ENCODE measurements around the gene MALAT1. TPM values are rescaled to one million over a fixed set of nuclear protein-coding genes. Genes with fewer than 3 reads are reported as not detected.

MALAT1 gene
- total RNA-seq, 6 donors from 2014 or later = 9,697 to 52,390 (median 19,698) TPM

- Histone ChIP-seq H3K36me3 (peaks cover 0 to 52% (median 38%) of the 10 kb centered on the region in 4 donors), H3K27me3 (no peaks in the 10 kb centered on the region), H3K27ac (peak overlapping the region; percentile 82 to 94 (median 90)), H3K4me1 (peaks cover 18 to 31% (median 23%) of the 10 kb centered on the region in 4 donors), H3K4me3 (peak overlapping the region in 3 of 4 donors; percentile 48 to 68 (median 66)), H3K9me3 (no peaks in the 10 kb centered on the region)
- TF ChIP-seq CTCF (IDR thresholded peaks at IDR 0.05) (no peak), POLR2AphosphoS5 (IDR thresholded peaks at IDR 0.05) (no peak), POLR2A (IDR thresholded peaks at IDR 0.05) (no peak), EP300 (IDR thresholded peaks at IDR 0.05) (no peak)
- DNase-seq (peak in 1 of 2 donors; percentile 87), ATAC-seq (ENCODE audit: low FRiP score in 2 of 2) (no peak)
- 91 to 93% methylated on average over 35 to 83 of the region's 92 CpGs for WGBS, 2 donors
These were observed 40.3 kb downstream of the MALAT1 start for GRCh38 chr11:65538915-65539743.

GRCh38 chr11:65539744-65540289 lies 41.0 kb downstream of the MALAT1 start:
- Histone ChIP-seq H3K9me3 (no peaks in the 10 kb centered on the region), H3K27me3 (no peaks in the 10 kb centered on the region), H3K27ac (peak overlapping the region; percentile 82 to 94 (median 90)), H3K4me1 (peaks cover 18 to 31% (median 23%) of the 10 kb centered on the region in 4 donors), H3K36me3 (peaks cover 0 to 46% (median 37%) of the 10 kb centered on the region in 4 donors), H3K4me3 (peak overlapping the region; percentile 8 to 68 (median 57))
- DNase-seq = peak; percentile 56 to 93
- TF ChIP-seq CTCF (IDR thresholded peaks at IDR 0.05) (peak in 1 of 6 experiments; percentile 62), POLR2A (IDR thresholded peaks at IDR 0.05) (peak in 2 of 4 donors; percentile 35 to 40), EP300 (IDR thresholded peaks at IDR 0.05) (no peak), POLR2AphosphoS5 (IDR thresholded peaks at IDR 0.05) (no peak)
- 15 to 28% methylated on average over 4 to 34 of the region's 60 CpGs for WGBS, 2 donors
- ATAC-seq (ENCODE audit: low FRiP score in 2 of 2) = no peak

- Histone ChIP-seq H3K4me3 (peak overlapping the region; percentile 8 to 68 (median 57)), H3K27ac (peak overlapping the region; percentile 82 to 94 (median 90)), H3K27me3 (no peaks in the 10 kb centered on the region), H3K9me3 (no peaks in the 10 kb centered on the region), H3K36me3 (peaks cover 0 to 42% (median 31%) of the 10 kb centered on the region in 4 donors), H3K4me1 (peaks cover 18 to 33% (median 23%) of the 10 kb centered on the region in 4 donors)
- 0 to 28% methylated on average over 11 to 23 of the region's 78 CpGs for WGBS, 2 donors
- TF ChIP-seq POLR2AphosphoS5 (IDR thresholded peaks at IDR 0.05) (peak; percentile 48 to 82), POLR2A (IDR thresholded peaks at IDR 0.05) (peak in 1 of 4 donors; percentile 66), CTCF (IDR thresholded peaks at IDR 0.05) (peak; percentile 80 to 98 (median 96)), EP300 (IDR thresholded peaks at IDR 0.05) (no peak)
- ATAC-seq (ENCODE audit: low FRiP score in 2 of 2) (peak; percentile 95 to 96), DNase-seq (peak; percentile 95 to 99)
These were observed 41.6 kb downstream of the MALAT1 start for GRCh38 chr11:65540290-65541092.

GRCh38 chr11:65541093-65541982 lies 42.5 kb downstream of the MALAT1 start:
- H3K4me1 ChIP-seq = peaks cover 18 to 42% (median 27%) of the 10 kb centered on the region in 4 donors
- DNase-seq = peak in 1 of 2 donors; percentile 57
- ATAC-seq (ENCODE audit: low FRiP score in 2 of 2) = peak in 1 of 2 donors; percentile 4
- H3K4me3 ChIP-seq = peak overlapping the region in 3 of 4 donors; percentile 48 to 68 (median 66)
- H3K9me3 ChIP-seq = no peaks in the 10 kb centered on the region
- TF ChIP-seq POLR2A (IDR thresholded peaks at IDR 0.05) = peak in 1 of 4 donors; percentile 30
- peak in 1 of 6 experiments; percentile 37 for TF ChIP-seq CTCF (IDR thresholded peaks at IDR 0.05)
- TF ChIP-seq EP300 (IDR thresholded peaks at IDR 0.05) = no peak
- TF ChIP-seq POLR2AphosphoS5 (IDR thresholded peaks at IDR 0.05) = no peak
- no peaks in the 10 kb centered on the region for H3K27me3 ChIP-seq
- H3K27ac ChIP-seq = peak overlapping the region; percentile 82 to 94 (median 90)
- 23 to 53% methylated on average over 13 to 18 of the region's 18 CpGs for WGBS, 2 donors
- H3K36me3 ChIP-seq = peaks cover 0 to 33% (median 25%) of the 10 kb centered on the region in 4 donors

All from upper lobe of left lung (tissue), 6 donors.